ENCODE results near the gene GALNT2. TPM values are rescaled to one million over a fixed set of nuclear protein-coding genes. Genes with fewer than 3 reads are reported as not detected.

GALNT2 gene
- polyA plus RNA-seq, 2 of the 4 experiments (the other 2 are of a cell fraction), result 66.9 to 114 TPM

GRCh38 chr1:230236301-230237008 is 169.4 kb downstream of the GALNT2 start:
- H3K4me2 ChIP-seq, result no peak overlapping the region
- no peaks in the 10 kb centered on the region for H3K4me1 ChIP-seq
- ChIA-PET CTCF (interaction anchor here (2.1 kb wide), 1 partner anchor 10 kb away, joined by 4 read pairs; no protein-coding TSS in a partner anchor), POLR2A (interaction anchor here (1.2 kb wide), 1 partner anchor 806 kb away, joined by 3 read pairs; no protein-coding TSS in a partner anchor)
- DNase-seq (ENCODE audit: low read depth in 1 of 2, low spot score in 1 of 2), result no peak
- WGBS (ENCODE audit: missing lambda C conversion rate), result 92% methylated on average over 11 of the region's 11 CpGs
- ATAC-seq, result no peak
- no peak overlapping the region for H3K27ac ChIP-seq
- H3K4me3 ChIP-seq, result no peak overlapping the region
- TF ChIP-seq POLR2A (IDR thresholded peaks at IDR 0.05; ENCODE audit: low read length), result no peak
- no peak for TF ChIP-seq RARB (CRISPR knock-in tag; IDR thresholded peaks at IDR 0.05)
- TF ChIP-seq EP300 (IDR thresholded peaks at IDR 0.05), result no peak
- no peak for TF ChIP-seq BHLHE40 (IDR thresholded peaks at IDR 0.05; ENCODE audit: low read depth, low read length)
- TF ChIP-seq MAZ (IDR thresholded peaks at IDR 0.05; ENCODE audit: borderline replicate concordance, low read depth, low read length), result no peak
- TF ChIP-seq KDM5A (IDR thresholded peaks at IDR 0.05), result no peak
- no peak for TF ChIP-seq NFE2L2 (conservative IDR thresholded peaks at IDR 0.05; ENCODE audit: low read length)
- no peak for TF ChIP-seq NR3C1 (IDR thresholded peaks at IDR 0.05)
- TF ChIP-seq KDM1A (IDR thresholded peaks at IDR 0.05; ENCODE audit: low read depth), result no peak
- no peak for FAIRE-seq
- peaks cover 4% of the 10 kb centered on the region; the same call in 1 of the 3 replicates for H3K9me3 ChIP-seq

- POLR2A ChIA-PET, result interaction anchor here (0.6 kb wide), 1 partner anchor 297 kb away, joined by 3 read pairs; no protein-coding TSS in a partner anchor
- CTCF ChIA-PET, result interaction anchor here (2.1 kb wide), 1 partner anchor 10 kb away, joined by 4 read pairs; no protein-coding TSS in a partner anchor
- TF ChIP-seq EP300 (IDR thresholded peaks at IDR 0.05) (no peak), TP53 (CRISPR knock-in tag; IDR thresholded peaks at IDR 0.05) (no peak), RAD21 (conservative IDR thresholded peaks at IDR 0.05 in 1 of 2, IDR thresholded peaks at IDR 0.05 in 1 of 2) (no peak), CEBPB (IDR thresholded peaks at IDR 0.05) (no peak), RCOR1 (IDR thresholded peaks at IDR 0.05; ENCODE audit: low read depth, low read length) (no peak), KDM1A (IDR thresholded peaks at IDR 0.05; ENCODE audit: low read depth) (no peak), NFE2L2 (conservative IDR thresholded peaks at IDR 0.05; ENCODE audit: low read length) (no peak), CHD2 (IDR thresholded peaks at IDR 0.05; ENCODE audit: low read length, partially characterized antibody) (no peak), HOXA7 (CRISPR knock-in tag; IDR thresholded peaks at IDR 0.05) (no peak), MAZ (IDR thresholded peaks at IDR 0.05; ENCODE audit: borderline replicate concordance, low read depth, low read length) (no peak), NR3C1 (IDR thresholded peaks at IDR 0.05) (no peak), POLR2AphosphoS2 (conservative IDR thresholded peaks at IDR 0.05; ENCODE audit: low read length) (no peak), RFX5 (IDR thresholded peaks at IDR 0.05) (no peak), EHF (CRISPR knock-in tag; IDR thresholded peaks at IDR 0.05) (no peak), ATOH8 (CRISPR knock-in tag; IDR thresholded peaks at IDR 0.05; ENCODE audit: low read depth) (no peak), EHMT2 (IDR thresholded peaks at IDR 0.05; ENCODE audit: low read depth) (no peak)
- TF ChIP-seq, protein P1, sequence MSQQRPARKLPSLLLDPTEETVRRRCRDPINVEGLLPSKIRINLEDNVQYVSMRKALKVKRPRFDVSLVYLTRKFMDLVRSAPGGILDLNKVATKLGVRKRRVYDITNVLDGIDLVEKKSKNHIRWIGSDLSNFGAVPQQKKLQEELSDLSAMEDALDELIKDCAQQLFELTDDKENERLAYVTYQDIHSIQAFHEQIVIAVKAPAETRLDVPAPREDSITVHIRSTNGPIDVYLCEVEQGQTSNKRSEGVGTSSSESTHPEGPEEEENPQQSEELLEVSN (IDR thresholded peaks at IDR 0.05; ENCODE audit: borderline replicate concordance, low read depth), result no peak
- TF ChIP-seq, protein P2, sequence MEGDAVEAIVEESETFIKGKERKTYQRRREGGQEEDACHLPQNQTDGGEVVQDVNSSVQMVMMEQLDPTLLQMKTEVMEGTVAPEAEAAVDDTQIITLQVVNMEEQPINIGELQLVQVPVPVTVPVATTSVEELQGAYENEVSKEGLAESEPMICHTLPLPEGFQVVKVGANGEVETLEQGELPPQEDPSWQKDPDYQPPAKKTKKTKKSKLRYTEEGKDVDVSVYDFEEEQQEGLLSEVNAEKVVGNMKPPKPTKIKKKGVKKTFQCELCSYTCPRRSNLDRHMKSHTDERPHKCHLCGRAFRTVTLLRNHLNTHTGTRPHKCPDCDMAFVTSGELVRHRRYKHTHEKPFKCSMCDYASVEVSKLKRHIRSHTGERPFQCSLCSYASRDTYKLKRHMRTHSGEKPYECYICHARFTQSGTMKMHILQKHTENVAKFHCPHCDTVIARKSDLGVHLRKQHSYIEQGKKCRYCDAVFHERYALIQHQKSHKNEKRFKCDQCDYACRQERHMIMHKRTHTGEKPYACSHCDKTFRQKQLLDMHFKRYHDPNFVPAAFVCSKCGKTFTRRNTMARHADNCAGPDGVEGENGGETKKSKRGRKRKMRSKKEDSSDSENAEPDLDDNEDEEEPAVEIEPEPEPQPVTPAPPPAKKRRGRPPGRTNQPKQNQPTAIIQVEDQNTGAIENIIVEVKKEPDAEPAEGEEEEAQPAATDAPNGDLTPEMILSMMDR (IDR thresholded peaks at IDR 0.05), result no peak
- ATAC-seq, result no peak
- Histone ChIP-seq H3K9me3 (peaks cover 4% of the 10 kb centered on the region; the same call in 1 of the 3 replicates), H3K4me2 (no peak overlapping the region), H3K4me3 (no peak overlapping the region), H3K4me1 (no peaks in the 10 kb centered on the region), H3K27ac (no peak overlapping the region)
- no peak for FAIRE-seq
- no peak for DNase-seq (ENCODE audit: low read depth in 1 of 2, low spot score in 1 of 2)
- WGBS (ENCODE audit: missing lambda C conversion rate), result 84% methylated on average over 3 of the region's 3 CpGs
These were observed 170.0 kb downstream of the GALNT2 start for GRCh38 chr1:230237009-230237370.

Measured in A549 (cell line).